HepG2 (cell line): ENCODE results near the gene SIRT7. TPM values are rescaled to one million over a fixed set of nuclear protein-coding genes. Genes with fewer than 3 reads are reported as not detected.

ENCODE experiments used
- CBFB ChIP-seq: sonication (generic); formaldehyde crosslinking; IDR thresholded peaks from 2 replicates; pipeline ENCODE4 v1.4.0; 2020; ENCODE audit warnings: missing genetic modification reagents
- FOXM1 ChIP-seq: sonication (generic); formaldehyde crosslinking; IDR thresholded peaks from 2 replicates; pipeline ENCODE4 v1.5.0; 2020; ENCODE audit warnings: missing genetic modification reagents
- GZF1 ChIP-seq: sonication (generic); formaldehyde crosslinking; IDR thresholded peaks from 2 replicates; pipeline ENCODE4 v1.5.1; 2020; ENCODE audit warnings: mild to moderate bottlenecking, missing genetic modification reagents
- MIER2 ChIP-seq: IDR thresholded peaks from 2 replicates; pipeline ENCODE4 v1.6.1; 2016; ENCODE audit warnings: missing biosample characterization, missing genetic modification reagents
- MLXIP ChIP-seq: sonication (generic); formaldehyde crosslinking; IDR thresholded peaks from 2 replicates; pipeline ENCODE4 v1.9.0; 2021; ENCODE audit warnings: missing genetic modification reagents, borderline replicate concordance
- MTA1 ChIP-seq: sonication (generic); formaldehyde crosslinking; IDR thresholded peaks from 2 replicates; pipeline ENCODE4 v1.4.0; 2020; ENCODE audit warnings: missing genetic modification reagents, mild to moderate bottlenecking, borderline replicate concordance
- MZF1 ChIP-seq: sonication (generic); formaldehyde crosslinking; IDR thresholded peaks from 2 replicates; pipeline ENCODE4 v1.8.1; 2023; ENCODE audit warnings: mild to moderate bottlenecking, missing genetic modification reagents, borderline replicate concordance
- NFE2 ChIP-seq: sonication (generic); formaldehyde crosslinking; IDR thresholded peaks from 2 replicates; pipeline ENCODE4 v1.4.0; 2020; ENCODE audit warnings: missing genetic modification reagents
- NFKBIZ ChIP-seq: IDR thresholded peaks from 2 replicates; pipeline ENCODE4 v1.6.1; 2018; ENCODE audit warnings: missing genetic modification reagents, missing compliant biosample characterization
- POGK ChIP-seq: sonication (generic); formaldehyde crosslinking; conservative IDR thresholded peaks from 2 replicates; pipeline ENCODE4 v1.8.0; 2022; ENCODE audit warnings: mild to moderate bottlenecking, moderate library complexity, missing genetic modification reagents
- POLR2AphosphoS5 ChIP-seq: IDR thresholded peaks from 2 replicates; pipeline ENCODE4 v1.6.1; 2012; ENCODE audit warnings: low read depth, low read length
- RNF2 ChIP-seq: fragments of 450-650 bp; conservative IDR thresholded peaks from 2 replicates; pipeline ENCODE4 v1.6.1; 2016; ENCODE audit warnings: low read depth
- TBL1XR1 ChIP-seq: fragments of 150-350 bp; IDR thresholded peaks from 2 replicates; pipeline ENCODE4 v1.6.1; 2014; ENCODE audit warnings: borderline replicate concordance, low read length; ENCODE audit not compliant: partially characterized antibody
- ZBTB42 ChIP-seq: sonication (generic); formaldehyde crosslinking; IDR thresholded peaks from 2 replicates; pipeline ENCODE4 v1.5.0; 2020; ENCODE audit warnings: mild to moderate bottlenecking, missing genetic modification reagents
- ZBTB44 ChIP-seq: sonication (generic); formaldehyde crosslinking; IDR thresholded peaks from 2 replicates; pipeline ENCODE4 v1.4.0; 2020; ENCODE audit warnings: missing genetic modification reagents
- ZBTB8A ChIP-seq: sonication (generic); formaldehyde crosslinking; IDR thresholded peaks from 2 replicates; pipeline ENCODE4 v1.4.0; 2020; ENCODE audit warnings: mild to moderate bottlenecking, low read depth, missing genetic modification reagents, borderline replicate concordance
- ZNF343 ChIP-seq: sonication (generic); formaldehyde crosslinking; IDR thresholded peaks from 2 replicates; pipeline ENCODE4 v1.4.0; 2020; ENCODE audit warnings: mild to moderate bottlenecking, missing genetic modification reagents
- ZNF546 ChIP-seq: sonication (generic); formaldehyde crosslinking; conservative IDR thresholded peaks from 2 replicates; pipeline ENCODE4 v1.8.1; 2023; ENCODE audit warnings: mild to moderate bottlenecking, missing genetic modification reagents
- ZNF567 ChIP-seq: sonication (generic); formaldehyde crosslinking; IDR thresholded peaks from 2 replicates; pipeline ENCODE4 v1.8.1; 2023; ENCODE audit warnings: mild to moderate bottlenecking, missing genetic modification reagents, borderline replicate concordance
- ZNF615 ChIP-seq: sonication (generic); formaldehyde crosslinking; IDR thresholded peaks from 2 replicates; pipeline ENCODE4 v1.5.0; 2020; ENCODE audit warnings: mild to moderate bottlenecking, missing genetic modification reagents, borderline replicate concordance
- ZNF691 ChIP-seq: sonication (generic); formaldehyde crosslinking; IDR thresholded peaks from 2 replicates; pipeline ENCODE4 v1.4.0; 2020; ENCODE audit warnings: missing genetic modification reagents, low read depth, mild to moderate bottlenecking, borderline replicate concordance
- ZNF850 ChIP-seq: sonication (generic); formaldehyde crosslinking; conservative IDR thresholded peaks from 2 replicates; pipeline ENCODE4 v1.9.0; 2021; ENCODE audit warnings: mild to moderate bottlenecking, missing genetic modification reagents
- polyA plus RNA-seq, 8 experiments: library from polyadenylated mRNA; depleted of rRNA in 3 of 8; stranded (reverse) in 7 of 8; unstranded in 1 of 8; fragments of >200 nt; fragmentation: Illumina TruSeq in 4 of 8; extraction: Trizol in 4 of 8; gene quantifications; 2 replicates each; pipeline versions ENCODE4 v1.2.1 to v1.2.3, GENCODE V29; 2011 to 2016; ENCODE audit warnings: low read depth in 4 of 8, missing spikeins in 1 of 8, mixed read lengths in 1 of 8; ENCODE audit not compliant: insufficient read depth in 1 of 8
- total RNA-seq, 5 experiments: library from RNA; depleted of rRNA; stranded (reverse); fragments of >200 nt; fragmentation: Illumina TruSeq; extraction: Trizol; gene quantifications; 2 replicates each; pipeline ENCODE4 v1.2.3, GENCODE V29; 2016; ENCODE audit warnings: low read depth in 1 of 5

SIRT7 gene
- total and polyA plus RNA-seq, 2 of the 13 experiments (the other 11 are each of a cell fraction or from before 2014, with no cell fraction given) = 8.3 to 24.8 TPM

GRCh38 chr17:81871387-81872230 lies 46.4 kb downstream of the SIRT7 start (continued):
- TF ChIP-seq MLXIP (CRISPR knock-in tag) (no peak), NFE2 (CRISPR knock-in tag) (no peak), POLR2AphosphoS5 (peak; percentile 67), ZBTB8A (no peak), ZNF615 (no peak), GZF1 (CRISPR knock-in tag) (no peak), MZF1 (CRISPR knock-in tag) (no peak), ZNF850 (CRISPR knock-in tag) (no peak), FOXM1 (CRISPR knock-in tag) (no peak; the same call in 1 of the 2 replicates), NFKBIZ (CRISPR knock-in tag) (0 out of 2 replicates have a peak, but pooled peaks have one; percentile 56), MTA1 (CRISPR knock-in tag) (peak; percentile 100), ZBTB42 (CRISPR knock-in tag) (peak; percentile 88; the same call in 1 of the 2 replicates), ZNF567 (CRISPR knock-in tag) (peak; percentile 90; the same call in 1 of the 2 replicates), ZNF691 (peak; percentile 89), TBL1XR1 (no peak), RNF2 (peak; percentile 98), MIER2 (CRISPR knock-in tag) (0 out of 2 replicates have a peak, but pooled peaks have one; percentile 15), CBFB (CRISPR knock-in tag) (peak; percentile 86), ZBTB44 (CRISPR knock-in tag) (peak; percentile 92), ZNF343 (CRISPR knock-in tag) (peak; percentile 91), POGK (CRISPR knock-in tag) (peak; percentile 95), ZNF546 (CRISPR knock-in tag) (peak; percentile 99)
